GM19397 (cell line): ENCODE results near the gene TAS2R16.
"Not testable (repeated sequence)": the region's sequence is repeated elsewhere in the genome, so short reads cannot be mapped to it uniquely, and the experiment has no call there.

Experiments
- ATAC-seq: cut with Tn5 transposase; IDR thresholded peaks from one replicate; pipeline ENCODE4 v1.9.1; 2021; ENCODE audit warnings: mild to moderate bottlenecking, moderate library complexity; ENCODE audit not compliant: unreplicated experiment

Gene TAS2R16

GRCh38 chr7:122974229-122974628, 21.3 kb downstream of the TAS2R16 start:
- ATAC-seq: no peak

GRCh38 chr7:122972056-122972455, 23.4 kb downstream of the TAS2R16 start:
- ATAC-seq: no peak

- ATAC-seq: no peak
Measured at GRCh38 chr7:122970740-122971725, 24.5 kb downstream of the TAS2R16 start.

GRCh38 chr7:122968389-122968788, 27.1 kb downstream of the TAS2R16 start:
- no peak for ATAC-seq

- no peak for ATAC-seq
Measured at GRCh38 chr7:122965306-122965705, 30.2 kb downstream of the TAS2R16 start.

- not testable (repeated sequence) for ATAC-seq
Measured at GRCh38 chr7:122953678-122954077, 41.8 kb downstream of the TAS2R16 start.

- no peak for ATAC-seq
Measured at GRCh38 chr7:122951006-122951405, 44.5 kb downstream of the TAS2R16 start.

- ATAC-seq: no peak
Measured at GRCh38 chr7:122949186-122949585, 46.3 kb downstream of the TAS2R16 start.
